ENCODE results near the gene DLAT.
"Not testable (repeated sequence)": the region's sequence is repeated elsewhere in the genome, so short reads cannot be mapped to it uniquely, and the experiment has no call there.

DLAT gene

DNA sequence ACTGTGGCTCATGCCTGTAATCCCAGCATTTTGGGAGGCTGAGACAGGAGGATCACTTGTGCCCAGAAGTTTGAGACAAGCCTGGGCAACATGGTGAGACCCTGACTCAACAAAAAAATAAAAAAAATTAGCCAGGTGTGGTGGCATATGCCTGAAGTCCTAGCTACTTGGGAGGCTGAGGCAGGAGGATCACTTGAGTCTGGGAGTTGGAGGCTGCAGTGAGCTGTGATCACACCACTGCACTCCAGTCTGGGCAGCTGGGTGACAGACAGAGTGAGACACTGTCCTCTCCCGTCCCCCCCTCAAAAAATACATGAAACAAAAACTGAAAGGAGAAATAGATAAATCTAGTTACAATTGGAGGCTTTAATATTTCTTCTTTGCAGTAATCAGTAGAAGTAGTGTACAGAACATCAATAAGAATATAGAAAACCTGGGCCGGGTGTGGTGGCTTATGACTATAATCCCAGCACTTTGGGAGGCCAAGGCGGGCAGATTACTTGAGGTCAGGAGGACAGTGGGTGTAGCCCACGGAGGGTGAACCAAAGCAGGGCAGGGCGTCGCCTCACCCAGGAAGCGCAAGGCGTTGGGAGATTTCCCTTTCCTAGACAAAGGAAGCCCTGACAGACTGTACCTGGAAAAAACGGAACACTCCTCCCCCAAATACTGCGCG, 19.6 kb upstream of the DLAT start:
- no peak for DNase-seq (ENCODE audit: low read depth)

DNA sequence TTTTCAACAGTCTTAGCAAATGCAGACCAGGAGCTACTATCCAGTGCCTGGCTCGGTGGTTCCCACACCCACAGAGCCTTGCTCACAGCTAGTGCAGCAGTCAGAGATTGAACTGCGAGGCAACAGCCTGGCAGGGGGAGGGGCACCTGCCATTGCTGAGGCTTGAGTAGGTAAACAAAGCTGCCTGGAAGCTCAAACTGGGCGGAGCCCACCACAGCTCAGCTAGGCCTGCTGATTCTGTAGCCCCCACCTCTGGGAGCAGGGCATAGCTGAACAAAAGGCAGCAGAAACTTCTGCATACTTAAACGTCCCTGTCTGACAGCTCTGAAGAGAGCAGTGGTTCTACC, 19.1 kb upstream of the DLAT start:
- DNase-seq (ENCODE audit: low read depth): not testable (repeated sequence)

DNA sequence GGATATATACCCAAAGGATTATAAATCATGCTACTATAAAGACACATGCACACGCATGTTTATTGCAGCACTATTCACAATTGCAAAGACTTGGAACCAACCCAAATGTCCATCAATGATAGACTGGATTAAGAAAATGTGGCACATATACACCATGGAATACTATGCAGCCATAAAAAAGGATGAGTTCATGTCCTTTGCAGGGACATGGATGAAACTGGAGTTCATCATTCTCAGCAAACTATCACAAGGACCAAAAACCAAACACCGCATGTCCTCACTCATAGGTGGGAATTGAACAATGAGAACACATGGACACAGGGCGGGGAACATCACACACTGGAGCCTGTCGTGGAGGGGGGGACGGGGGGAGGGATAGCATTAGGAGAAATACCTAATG, 13.8 kb upstream of the DLAT start:
- DNase-seq (ENCODE audit: low read depth): not testable (repeated sequence)

DNA sequence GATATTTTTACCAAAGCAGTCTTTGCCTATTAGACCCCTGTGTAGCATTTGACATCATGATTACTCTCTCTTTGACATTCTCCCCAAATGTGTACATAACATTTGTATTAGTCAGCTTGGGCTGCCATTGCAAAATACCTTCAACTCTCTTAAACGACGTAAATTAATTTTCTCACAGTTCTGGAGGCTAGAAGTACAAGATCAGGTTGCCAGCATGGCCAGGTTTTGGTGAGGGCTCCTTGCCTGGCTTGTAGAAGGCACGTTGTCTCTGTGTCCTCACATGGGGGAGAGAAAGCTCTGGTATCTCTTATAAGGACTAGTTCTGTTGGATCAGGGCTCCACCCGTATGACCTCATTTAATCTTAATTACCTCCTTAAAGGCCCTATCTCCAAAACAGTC, 12.3 kb upstream of the DLAT start:
- DNase-seq (ENCODE audit: low read depth): peak; percentile 68

DNA sequence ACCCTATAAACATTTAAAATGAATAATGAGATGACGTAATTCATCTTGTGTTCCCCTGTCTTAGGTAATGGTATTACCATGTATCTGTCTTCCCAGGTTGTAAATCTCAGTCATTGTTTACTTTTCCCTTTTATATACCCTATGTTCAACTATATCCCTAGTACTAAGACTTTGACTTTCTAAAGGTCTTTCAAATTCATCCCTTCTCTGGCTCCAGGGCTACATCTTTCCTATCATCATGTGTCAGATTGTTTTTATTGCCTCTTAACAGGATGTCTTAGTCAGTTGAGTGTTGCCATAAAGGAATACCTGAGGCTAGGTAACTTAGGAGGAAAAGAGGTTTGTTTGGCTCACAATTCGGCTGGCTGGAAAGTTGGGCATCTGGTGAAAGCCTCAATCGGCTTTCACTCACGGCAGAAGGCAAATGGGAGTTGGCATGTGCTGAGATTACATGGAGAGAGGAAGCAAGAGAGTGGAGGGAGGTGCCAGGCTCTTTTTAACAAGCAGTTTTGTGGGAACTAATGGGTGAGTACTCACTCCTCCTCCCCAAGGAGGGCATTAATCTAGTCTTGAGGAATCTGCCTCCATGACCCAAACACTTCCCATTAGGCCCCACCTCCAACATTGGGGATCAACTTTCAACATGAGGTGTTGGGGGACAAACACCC, 11.6 kb upstream of the DLAT start:
- DNase-seq (ENCODE audit: low read depth): no peak

DNA sequence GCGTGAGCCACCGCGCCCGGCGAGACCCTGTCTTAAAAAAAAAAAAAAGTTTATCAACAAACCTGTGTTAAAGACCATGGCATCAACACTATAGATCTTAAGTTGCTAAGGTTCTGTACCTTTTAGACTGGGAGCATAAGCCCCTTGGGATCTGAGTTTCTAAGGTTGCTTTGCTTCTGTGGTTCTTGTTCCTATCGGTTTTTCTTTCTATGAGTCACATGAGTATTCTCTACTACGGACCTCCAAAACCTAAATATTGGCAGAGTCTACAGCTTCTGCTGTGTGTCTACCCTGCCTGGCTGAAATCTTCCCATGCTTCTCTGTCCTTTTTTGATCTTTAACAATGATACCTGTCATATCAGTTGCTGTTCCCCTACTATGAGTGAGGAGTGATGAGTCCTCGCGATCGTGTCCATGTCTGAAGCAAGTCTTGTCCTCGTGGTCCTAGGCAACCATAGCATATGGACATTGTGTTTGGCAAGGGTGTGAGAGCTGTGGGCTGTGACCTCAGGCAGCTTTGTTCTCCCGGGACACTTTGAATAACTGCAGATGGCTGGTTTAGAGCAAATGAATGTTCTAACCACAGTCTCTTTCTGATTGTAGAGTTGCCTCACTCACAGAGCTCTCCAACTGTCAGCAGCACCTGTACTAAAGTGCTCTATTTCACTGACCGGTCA, 9.0 kb upstream of the DLAT start:
- DNase-seq (ENCODE audit: low read depth): peak; percentile 74

DNA sequence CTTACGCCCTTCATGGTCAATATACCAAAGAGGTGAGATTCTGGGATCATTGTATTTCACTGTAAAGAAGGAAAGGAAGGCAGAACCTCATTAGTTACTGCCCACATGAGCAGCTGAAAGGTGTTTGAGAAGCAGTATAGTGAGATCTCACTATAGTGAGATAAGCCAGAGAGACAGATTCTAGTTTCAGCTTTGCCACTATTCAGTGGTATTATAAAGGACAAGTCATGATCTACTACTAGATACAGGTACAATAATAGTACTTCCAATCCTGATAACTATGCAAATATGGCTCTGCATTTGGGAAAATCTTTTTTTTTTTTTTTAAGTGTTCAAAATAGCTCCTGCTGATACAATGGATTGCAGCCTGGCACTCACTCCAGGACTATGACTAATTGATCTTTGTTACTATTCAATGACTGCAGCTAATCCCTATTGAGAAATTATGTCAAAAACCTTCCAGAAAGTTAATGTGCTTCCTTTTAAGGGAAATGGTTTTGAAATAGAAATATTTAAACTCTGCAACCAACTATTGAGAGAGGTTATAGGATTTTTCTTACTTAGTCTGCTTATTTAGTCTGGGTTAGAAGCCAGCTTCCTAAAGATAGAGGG, 8.3 kb upstream of the DLAT start:
- DNase-seq (ENCODE audit: low read depth): peak; percentile 59

DNA sequence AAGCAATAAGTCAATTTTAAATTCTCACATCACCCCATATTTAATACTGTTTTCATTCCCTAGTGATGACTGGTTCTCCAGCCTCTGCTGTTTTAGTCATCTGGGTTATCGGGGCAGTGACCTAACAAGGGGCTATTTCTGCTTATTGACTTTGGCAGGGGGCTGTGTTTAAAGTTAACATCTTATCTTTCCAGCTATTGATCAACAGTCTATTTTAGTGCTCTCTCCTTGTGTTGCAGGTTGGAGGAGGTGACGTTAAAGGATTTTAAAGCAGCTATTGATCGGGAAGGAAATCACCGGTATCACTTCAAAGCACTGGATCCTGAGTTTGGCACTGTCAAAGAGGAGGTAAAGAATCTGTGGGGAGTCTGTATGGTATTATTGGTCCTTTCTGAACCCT, 7.7 kb upstream of the DLAT start:
- peak; percentile 48 for DNase-seq (ENCODE audit: low read depth)

DNA sequence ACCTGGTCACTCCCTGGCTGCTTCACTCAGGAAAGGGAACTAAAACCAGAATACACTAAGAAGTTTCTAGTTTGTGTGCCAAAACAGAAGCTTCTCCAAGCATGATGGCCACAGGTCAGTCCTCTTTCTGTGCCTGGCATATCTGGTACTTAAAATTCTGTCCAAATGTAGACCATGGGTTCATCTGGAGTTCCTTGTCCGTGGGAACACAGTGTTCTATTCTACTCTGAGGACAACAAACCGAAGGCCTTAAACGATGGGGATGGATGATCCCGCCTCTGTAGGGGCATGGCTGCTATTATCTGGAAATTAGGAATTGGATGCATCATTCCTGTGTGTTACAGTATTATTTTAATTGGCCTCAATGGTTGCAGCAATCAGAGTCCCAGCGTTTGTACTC, 6.1 kb upstream of the DLAT start:
- DNase-seq (ENCODE audit: low read depth): no peak

DNA sequence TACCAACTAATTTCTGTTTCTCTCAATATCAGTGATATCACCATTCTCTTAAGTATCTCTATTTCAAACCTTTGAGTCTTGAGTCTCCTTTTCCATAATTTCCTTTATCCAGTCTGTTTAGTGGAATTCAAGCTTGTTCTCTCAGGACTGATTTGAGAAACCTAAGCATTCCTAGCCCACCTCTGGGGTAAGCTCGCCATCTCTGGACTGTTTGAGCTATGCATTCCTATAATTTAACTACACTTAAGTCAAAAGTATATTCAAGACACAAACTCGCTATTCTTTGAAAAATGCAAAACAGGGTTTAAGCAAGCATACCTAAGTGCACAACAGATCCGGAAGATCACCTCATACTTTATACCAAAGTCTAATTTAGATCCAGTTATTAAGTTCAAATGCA, 2.1 kb upstream of the DLAT start:
- DNase-seq (ENCODE audit: low read depth): no peak

DNA sequence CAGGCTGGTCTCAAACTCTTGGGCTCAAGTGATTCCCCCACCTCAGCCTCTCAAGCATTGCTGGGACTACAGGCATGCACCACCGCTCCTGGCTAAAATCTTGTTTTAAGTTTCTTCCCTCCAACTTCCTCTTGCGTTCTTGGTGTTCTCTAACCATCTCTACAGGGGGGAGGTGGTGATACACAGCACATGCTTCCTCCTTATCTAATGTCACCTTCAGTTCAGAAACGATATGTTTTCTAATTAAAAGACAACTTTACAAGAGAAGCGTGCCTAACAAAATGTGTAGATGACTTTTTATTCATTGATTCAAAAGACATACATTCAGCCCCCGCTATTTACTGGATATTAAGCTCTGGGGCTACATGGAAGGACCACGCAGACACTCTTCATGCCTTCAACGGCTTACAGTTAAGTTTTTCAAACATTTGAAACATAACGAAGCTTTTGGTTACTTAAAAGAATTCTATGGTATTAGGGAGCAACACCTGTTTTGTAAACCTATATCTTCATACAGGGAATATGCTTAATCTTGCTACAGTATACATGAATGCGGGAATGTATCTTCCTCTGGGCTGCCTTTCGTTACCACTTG, 933 bp upstream of the DLAT start:
- no peak for DNase-seq (ENCODE audit: low read depth)

DNA sequence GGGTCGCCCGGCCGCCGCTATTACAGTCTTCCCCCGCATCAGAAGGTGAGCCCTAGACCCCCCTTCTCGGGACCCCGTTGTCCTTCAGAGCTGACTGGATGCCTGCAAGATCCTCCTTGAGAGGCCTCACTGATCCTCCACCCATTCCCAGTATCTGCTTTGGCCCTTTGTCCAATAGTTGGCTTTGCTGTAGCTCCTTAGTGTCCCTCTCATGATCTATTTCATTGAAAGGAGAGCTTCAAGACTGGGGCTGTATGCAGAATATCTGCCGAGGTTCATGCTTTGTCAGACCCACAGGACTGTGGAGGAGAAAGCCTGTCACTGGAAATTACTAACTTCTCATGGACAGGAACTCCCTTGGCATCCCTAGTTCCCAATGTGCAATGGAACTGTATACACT, 499 bp downstream of the DLAT start:
- DNase-seq (ENCODE audit: low read depth): no peak

DNA sequence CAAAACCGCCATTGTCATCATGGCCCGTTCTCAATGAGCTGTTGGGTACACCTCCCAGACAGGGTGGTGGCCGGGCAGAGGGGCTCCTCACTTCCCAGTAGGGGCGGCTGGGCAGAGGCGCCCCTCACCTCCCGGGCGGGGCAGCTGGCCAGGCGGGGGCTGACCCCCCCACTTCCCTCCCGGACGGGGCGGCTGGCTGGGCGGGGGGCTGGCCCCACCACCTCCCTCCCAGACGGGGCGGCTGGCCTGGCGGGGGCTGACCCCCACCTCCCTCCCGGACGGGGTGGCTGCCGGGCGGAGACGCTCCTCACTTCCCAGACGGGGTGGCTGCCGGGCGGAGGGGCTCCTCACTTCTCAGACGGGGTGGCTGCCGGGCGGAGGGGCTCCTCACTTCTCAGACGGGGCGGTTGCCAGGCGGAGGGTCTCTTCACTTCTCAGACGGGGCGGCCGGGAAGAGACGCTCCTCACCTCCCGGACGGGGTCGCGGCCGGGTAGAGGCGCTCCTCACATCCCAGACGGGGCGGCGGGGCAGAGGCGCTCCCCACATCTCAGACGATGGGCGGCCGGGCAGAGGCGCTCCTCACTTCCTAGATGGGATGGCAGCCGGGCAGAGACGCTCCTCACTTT, 1.7 kb downstream of the DLAT start:
- DNase-seq (ENCODE audit: low read depth): not testable (repeated sequence)

DNA sequence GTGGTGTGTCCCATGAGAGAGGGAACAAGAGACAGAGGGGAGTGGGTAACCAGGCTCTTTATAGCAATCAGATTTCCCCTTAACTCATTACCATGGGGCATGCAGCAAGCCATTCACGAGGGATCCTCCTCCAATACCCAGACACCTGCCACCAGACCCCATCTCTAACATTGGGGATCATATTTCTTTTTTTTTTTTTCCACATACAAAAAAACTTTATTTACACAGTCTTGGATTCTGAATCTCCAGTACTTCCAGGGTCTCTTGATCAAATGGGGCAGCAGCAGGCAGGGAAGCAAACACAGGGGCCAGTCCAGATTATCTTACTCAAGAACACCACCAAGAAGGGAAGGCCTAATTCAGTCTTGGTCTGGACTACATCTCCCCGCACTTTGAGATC, 4.3 kb downstream of the DLAT start:
- no peak for DNase-seq (ENCODE audit: low read depth)

DNA sequence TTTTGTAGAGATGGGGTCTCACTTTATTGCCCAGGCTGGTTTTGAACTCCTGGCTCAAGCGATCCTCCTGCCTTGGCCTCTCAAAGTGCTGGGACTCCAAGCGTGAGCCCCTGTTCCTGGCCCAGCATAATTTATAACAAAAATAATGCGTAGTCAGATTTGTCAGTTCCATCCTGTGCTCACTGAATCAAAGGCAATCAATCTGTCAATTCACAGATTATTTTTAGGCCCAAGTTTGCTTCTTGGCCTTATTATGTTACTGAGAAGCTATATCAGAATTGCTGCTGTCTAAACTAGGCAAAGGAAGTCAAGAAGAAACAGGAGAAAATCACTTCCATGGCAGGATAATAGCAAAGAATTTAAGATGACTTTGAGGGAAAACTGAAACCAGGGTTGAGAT, 8.7 kb downstream of the DLAT start:
- no peak for DNase-seq (ENCODE audit: low read depth)

DNA sequence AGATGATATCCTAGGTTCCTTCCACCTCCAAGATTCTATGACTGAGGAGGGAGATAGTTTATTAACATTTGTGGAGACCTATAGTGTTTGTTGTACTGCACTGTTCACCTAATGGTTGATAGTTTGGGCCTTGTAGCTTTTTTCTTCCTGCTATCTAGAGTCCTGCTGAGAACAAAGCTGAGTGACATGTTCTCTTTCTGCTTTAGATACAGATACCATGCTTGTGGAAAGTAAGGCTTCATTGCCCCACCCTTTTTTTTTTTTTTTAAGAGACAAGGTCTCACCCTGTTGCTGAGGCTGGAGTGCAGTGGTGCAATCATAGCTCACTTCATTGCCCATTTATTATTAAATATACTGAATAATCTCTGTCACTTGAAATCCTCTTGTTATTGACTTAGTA, 12.3 kb downstream of the DLAT start:
- no peak for DNase-seq (ENCODE audit: low read depth)

DNA sequence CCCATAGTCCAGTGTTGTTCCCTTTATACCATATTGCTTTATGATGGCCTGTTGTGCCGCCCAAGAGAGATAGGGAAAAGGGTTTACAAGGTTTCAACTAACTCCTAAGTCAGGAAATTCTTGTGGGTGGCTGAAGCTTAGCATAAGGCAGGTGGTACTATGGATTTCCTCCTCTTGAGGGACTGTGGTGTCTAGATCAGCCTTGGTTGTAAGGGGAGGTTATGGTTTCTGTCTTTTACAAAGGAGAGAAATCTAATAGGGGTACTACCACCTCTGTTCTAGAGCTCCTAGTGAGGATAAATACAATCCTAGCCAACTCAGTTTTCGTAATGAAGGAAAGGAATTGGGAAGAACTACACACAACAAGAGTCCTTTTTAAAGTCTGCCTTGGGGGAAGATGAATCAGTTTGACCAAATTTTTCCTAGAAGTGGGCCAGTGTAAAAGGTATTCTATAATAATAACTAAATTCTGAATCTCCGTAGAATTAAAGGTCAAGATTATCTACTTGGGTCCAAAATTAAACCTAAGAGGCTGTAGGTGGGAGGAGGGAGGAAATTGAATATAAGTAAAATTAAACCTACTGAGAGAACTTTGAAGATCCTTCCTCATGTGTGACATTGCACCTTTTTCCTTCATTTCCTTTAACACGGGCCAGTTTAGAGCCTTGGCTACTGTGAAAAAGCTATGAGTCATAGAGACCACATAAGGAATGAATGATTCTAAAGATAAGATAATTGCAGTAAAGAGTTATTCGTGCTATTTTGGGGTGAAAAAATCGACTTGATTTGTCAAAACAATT, 17.2 kb downstream of the DLAT start:
- peak; percentile 58 for DNase-seq (ENCODE audit: low read depth)

DNA sequence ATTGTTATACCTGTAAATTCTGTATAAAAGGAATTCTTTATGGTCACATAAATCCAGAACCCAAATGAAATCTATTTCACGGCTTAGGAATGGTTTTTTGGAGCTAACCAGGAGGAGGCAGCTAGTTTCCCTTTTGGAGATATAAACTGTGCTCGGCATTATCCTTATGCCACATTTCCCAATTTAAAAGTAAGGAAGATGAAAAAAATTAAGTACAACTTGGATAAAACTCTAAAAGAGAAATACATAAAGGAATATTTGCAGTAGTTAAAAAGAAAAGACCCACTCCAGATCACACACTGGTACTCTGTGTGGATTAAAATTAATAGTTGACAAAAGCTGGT, 17.7 kb downstream of the DLAT start:
- no peak for DNase-seq (ENCODE audit: low read depth)

DNA sequence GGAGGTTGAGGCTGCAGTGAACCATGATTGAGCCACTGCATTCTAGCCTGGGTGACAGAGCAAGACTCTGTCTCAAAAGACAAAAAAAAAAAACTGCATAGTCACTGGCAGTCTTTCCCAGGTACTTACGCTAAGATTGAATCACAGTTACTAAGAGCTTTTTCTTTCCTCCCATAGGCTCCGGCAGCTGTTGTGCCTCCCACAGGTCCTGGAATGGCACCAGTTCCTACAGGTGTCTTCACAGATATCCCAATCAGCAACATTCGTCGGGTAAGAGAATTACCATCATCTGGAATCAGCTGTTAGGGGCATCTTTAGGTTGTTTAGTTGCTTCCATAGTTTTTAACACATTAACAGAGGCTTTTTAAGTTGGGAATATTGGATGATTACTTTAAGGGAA, 19.8 kb downstream of the DLAT start:
- no peak for DNase-seq (ENCODE audit: low read depth)

DNA sequence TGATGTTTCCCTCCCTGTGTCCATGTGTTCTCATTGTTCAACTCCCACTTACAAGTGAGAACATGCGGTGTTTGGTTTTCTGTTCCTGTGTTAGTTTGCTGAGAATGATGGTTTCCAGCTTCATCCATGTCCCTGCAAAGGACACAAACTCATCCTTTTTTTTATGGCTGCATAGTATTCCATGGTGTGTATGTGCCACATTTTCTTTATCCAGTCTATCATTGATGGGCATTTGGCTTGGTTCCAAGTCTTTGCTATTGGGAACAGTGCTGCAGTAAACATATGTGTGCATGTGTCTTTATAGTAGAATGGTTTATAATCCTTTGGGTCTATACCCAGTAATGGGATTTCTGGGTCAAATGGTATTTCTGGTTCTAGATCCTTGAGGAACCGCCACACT, 21.4 kb downstream of the DLAT start:
- not testable (repeated sequence) for DNase-seq (ENCODE audit: low read depth)

DNA sequence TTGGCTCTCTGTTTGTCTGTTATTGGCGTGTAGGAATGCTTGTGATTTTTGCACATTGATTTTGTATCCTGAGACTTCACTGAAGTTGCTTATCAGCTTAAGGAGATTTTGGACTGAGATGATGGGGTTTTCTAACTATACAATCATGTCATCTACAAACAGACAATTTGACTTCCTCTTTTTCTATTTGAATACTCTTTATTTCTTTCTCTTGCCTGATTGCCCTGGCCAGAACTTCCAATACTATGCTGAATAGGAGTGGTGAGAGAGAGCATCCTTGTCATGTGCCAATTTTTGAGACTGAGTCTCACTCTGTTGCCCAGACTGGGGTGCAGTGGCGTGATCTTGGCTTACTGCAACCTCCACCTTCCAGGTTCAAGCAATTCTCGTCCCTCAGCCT, 23.0 kb downstream of the DLAT start:
- not testable (repeated sequence) for DNase-seq (ENCODE audit: low read depth)

DNA sequence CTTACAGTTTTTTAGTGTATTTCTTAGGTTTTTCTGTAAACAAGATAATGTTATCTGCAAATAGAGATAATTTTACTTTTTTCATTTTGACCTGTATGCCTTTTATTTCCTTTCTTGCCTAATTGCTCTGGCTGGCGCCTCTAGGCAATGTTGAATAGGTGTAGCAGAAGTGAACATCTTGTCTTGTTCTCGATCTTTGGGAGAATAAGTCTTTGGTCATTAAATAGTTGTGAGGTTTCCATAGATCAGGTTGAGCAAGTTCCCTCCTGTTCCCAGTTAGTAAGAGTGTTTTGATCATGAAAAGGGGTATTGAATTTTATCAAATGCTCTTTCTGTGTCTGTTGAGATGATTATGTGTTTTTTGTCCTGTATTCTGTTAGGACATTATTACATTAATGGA, 24.6 kb downstream of the DLAT start:
- no peak for DNase-seq (ENCODE audit: low read depth)

Data from amniotic epithelial cell (primary cell).